VCaP (cell line): ENCODE data around the gene NFIB.

Source experiments
- H3K27ac ChIP-seq: fragments of 450-650 bp; 2 replicates; pipeline ENCODE4 v1.5.1; 2017
- TF ChIP-seq, protein P1 (sequence below): fragments of 450-650 bp; conservative IDR thresholded peaks from 2 replicates; pipeline ENCODE4 v1.5.1; 2017; ENCODE audit warnings: mild to moderate bottlenecking, moderate library complexity

The NFIB gene

DNA sequence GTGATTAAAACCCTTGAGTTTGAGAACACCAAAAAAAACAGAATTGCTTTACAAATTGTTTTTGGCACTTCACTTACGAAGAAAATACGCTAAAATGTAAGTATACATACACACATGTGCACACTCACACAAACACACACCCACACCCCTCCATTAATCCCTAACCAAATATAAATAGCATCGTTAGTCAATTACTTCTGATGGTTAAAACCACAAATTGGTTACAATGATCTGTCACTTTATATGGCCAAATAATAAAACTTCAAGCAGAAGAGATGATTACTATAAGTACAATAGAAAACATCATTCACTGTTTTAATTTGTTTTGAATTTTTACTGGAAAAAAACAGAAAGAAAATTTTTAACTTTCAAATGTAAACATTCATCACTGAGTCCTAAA is 103.5 kb downstream of the NFIB start:
- TF ChIP-seq, protein P1, sequence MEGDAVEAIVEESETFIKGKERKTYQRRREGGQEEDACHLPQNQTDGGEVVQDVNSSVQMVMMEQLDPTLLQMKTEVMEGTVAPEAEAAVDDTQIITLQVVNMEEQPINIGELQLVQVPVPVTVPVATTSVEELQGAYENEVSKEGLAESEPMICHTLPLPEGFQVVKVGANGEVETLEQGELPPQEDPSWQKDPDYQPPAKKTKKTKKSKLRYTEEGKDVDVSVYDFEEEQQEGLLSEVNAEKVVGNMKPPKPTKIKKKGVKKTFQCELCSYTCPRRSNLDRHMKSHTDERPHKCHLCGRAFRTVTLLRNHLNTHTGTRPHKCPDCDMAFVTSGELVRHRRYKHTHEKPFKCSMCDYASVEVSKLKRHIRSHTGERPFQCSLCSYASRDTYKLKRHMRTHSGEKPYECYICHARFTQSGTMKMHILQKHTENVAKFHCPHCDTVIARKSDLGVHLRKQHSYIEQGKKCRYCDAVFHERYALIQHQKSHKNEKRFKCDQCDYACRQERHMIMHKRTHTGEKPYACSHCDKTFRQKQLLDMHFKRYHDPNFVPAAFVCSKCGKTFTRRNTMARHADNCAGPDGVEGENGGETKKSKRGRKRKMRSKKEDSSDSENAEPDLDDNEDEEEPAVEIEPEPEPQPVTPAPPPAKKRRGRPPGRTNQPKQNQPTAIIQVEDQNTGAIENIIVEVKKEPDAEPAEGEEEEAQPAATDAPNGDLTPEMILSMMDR: no peak
- H3K27ac ChIP-seq: peak overlapping the region; percentile 69

DNA sequence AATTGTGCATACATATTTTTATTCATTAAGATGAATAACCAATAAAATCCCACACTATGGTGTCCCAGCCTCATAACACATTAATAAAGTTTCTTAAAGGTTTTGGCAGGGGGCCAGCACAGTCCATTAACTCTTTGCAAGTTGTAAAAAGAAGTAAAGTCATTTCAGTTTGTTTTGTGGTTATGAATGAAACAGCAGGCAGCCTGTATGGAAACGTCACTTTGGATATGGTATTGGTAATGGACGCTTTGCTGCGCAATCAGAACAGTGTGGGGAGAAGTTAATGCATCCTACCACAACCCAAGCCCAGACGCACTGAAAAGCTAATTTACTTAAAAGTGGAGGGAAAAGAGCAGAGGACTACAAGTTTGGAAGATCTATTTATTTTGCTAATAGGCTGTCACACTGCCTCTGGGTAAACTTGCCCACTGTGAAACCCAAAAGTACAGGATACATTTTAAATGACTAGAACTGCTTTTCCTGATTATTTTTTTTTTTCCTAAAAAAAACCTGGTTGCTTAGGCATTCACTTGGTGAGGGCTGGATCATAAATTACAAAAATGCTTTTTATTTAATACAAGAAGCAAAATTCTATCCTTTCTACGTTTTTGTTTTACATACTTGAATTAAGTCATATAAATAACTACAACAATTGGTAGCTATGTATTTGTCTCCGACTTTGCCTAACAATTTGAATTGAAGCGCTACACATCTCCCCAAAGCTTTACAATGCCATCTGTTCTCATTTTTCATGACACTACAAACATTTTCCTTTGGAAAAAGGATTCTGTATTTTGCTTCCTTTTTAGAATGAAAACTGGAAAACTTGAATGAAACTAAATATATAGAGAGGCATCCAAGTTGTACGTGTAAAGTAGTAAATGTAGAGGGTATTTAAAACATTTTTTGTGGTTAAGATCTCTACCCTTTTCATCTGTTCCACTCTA is 104.3 kb downstream of the NFIB start:
- peak overlapping the region; percentile 69 for H3K27ac ChIP-seq
- TF ChIP-seq, protein P1: no peak

DNA sequence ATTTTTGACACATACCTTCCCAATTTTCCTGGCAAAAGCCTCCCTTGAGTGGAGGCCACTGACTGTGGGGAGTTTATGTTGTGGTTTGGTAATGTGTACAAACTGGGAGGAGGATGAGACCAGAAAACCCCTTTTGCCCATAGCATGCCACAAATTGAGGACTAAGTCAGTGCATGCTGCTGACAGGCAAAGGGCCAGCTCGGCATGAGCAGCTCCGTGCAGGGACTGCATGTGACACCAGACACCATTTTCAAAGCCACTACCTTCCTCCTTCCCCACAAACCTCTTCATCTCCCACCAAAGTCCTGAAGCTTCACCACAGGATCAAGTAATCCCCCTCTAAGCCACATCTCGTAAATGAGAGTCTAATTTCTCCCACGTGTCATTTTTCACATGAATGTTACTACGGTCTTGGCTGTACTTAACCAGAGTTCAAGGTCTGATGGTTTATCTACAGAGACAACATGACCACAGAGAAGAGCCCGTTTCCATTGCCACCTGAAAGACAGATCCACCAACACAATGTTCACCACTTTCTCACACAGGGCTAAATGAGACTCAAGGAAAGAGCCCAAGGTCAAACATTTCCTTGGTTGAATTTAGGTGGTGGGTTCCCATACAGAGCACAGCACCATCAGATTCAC is 106.5 kb downstream of the NFIB start:
- TF ChIP-seq, protein P1: no peak
- peak overlapping the region; percentile 52; the same call in 1 of the 2 replicates for H3K27ac ChIP-seq

DNA sequence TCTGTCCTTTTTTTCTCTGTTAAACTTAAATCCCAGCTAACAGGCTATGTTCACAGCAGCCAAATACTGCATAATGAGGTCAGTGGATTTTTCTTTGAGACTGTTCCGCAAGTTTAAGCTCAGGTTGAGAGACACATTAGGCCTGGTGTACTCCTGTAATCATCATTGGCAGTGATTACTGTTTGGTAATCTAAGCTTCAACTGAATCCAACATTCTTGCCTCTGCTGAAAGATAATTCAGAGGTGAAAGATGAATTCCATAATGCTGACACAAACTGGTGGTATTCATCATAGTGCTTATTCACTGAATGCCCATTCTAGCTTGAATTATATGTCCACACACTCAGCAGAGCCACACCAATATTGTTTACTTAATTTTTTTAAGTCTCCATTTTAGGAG is 108.5 kb downstream of the NFIB start:
- TF ChIP-seq, protein P1: no peak
- peak overlapping the region; percentile 52 for H3K27ac ChIP-seq

DNA sequence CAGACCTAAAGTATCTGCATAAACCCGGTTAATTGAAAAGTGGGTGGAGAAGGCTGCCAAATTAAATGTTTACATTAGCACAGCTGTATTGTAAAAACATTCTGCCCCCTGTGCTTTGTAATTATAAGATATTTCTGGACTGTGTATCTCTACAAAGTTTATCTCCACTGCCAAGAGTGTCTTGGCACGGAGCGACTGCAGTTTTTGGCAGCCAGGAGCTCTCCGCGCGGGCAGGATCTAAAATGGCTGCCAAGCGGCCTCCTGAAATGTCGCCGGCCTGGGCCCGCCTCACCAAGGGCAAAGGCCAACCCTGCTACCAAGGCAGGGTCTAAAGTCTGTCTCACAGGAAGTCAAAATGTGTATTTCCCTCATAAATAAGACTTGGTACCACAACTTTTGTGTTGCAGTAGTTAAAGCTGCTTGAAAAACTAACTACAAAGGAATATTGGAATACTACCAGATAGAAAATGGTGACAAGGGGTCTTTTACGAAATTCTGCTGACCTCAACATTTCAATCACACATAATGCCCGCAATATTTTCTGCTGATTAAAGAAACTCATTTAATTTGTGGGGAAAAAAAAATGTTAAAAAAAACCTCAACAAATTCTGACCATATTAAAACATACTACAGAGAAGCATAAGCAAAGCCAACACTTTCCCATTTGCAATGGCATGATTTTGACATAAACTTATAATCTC is 110.4 kb downstream of the NFIB start:
- peak overlapping the region; percentile 91 for H3K27ac ChIP-seq
- TF ChIP-seq, protein P1: no peak

DNA sequence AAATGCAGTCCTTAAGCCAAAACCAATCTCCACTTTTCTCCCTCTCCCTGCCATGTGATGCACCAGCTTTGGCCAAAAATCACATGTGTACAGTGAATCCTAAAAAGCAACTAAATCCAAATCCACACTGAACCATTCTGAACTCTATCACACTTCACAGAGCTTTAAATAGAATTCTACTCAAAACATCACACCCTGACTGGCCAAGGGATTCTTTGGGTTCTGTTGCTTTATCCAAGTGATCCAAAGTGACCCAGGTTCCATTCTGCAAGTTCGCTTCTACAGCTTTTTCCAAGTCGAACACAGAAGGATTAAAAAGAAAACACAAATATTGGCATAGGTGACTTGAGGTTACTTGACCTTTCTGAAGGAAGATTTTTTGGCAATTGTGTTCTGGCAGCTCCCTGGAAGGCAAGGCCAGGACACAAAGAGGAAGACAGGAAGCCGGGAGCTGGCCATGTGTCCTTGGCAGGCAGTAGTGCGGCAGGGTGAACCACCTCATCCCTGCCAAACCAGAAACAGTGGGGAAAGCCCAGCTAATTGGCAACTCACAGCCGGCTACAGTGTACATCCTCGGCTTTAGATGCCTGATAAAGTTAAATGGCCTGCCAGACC is 115.0 kb downstream of the NFIB start:
- TF ChIP-seq, protein P1: no peak
- peak overlapping the region; percentile 91 for H3K27ac ChIP-seq
